GM23338 (cell line): Measurements from ENCODE around the gene SH3BP4. TPM values are rescaled to one million over a fixed set of nuclear protein-coding genes. Genes with fewer than 3 reads are reported as not detected.

Source experiments
- ATAC-seq: fragments of 200-7000 bp; cut with Tn5 transposase; 3 replicates; pipeline ENCODE4 v1.9.1; 2020
- DNase-seq: peaks from one replicate; pipeline ENCODE4 v3.0.0-alpha.2; 2015; ENCODE audit warnings: low spot score
- H2AFZ ChIP-seq: fragments of 200-600 bp; sonication (generic); 2 replicates; pipeline ENCODE4 v1.8.0; 2016; ENCODE audit warnings: antibody characterized with exemption, mild to moderate bottlenecking, moderate library complexity
- H3F3A ChIP-seq: fragments of 200-600 bp; sonication (generic); replicated peaks from 2 replicates; pipeline ENCODE4 v1.8.0; 2017; ENCODE audit warnings: antibody characterized with exemption, mixed run types, low read depth
- H3K27ac ChIP-seq: fragments of 200-600 bp; sonication (generic); 2 replicates; pipeline ENCODE4 v1.6.1; 2016; ENCODE audit warnings: low read depth
- H3K27me3 ChIP-seq: fragments of 200-600 bp; sonication (generic); 2 replicates; pipeline ENCODE4 v1.8.0; 2016; ENCODE audit warnings: mild to moderate bottlenecking, mixed run types, moderate library complexity; ENCODE audit not compliant: insufficient read depth
- H3K36me3 ChIP-seq: fragments of 200-600 bp; sonication (generic); 2 replicates; pipeline ENCODE4 v1.8.0; 2016; ENCODE audit warnings: mild to moderate bottlenecking; ENCODE audit not compliant: insufficient read depth
- H3K4me1 ChIP-seq: fragments of 200-600 bp; sonication (generic); 2 replicates; pipeline ENCODE4 v1.8.0; 2016; ENCODE audit warnings: mild to moderate bottlenecking, moderate library complexity; ENCODE audit not compliant: insufficient read depth
- H3K4me2 ChIP-seq: fragments of 200-600 bp; sonication (generic); 2 replicates; pipeline ENCODE4 v1.7.1; 2017; ENCODE audit warnings: mixed run types
- H3K4me3 ChIP-seq: fragments of 200-600 bp; sonication (generic); 2 replicates; pipeline ENCODE4 v1.6.1; 2016; ENCODE audit warnings: mixed run types
- H3K79me2 ChIP-seq: fragments of 200-600 bp; sonication (generic); replicated peaks from 2 replicates; pipeline ENCODE4 v1.8.0; 2017; ENCODE audit warnings: mild to moderate bottlenecking; ENCODE audit not compliant: insufficient read depth
- H3K9me2 ChIP-seq: fragments of 200-600 bp; sonication (generic); 2 replicates; pipeline ENCODE4 v1.8.0; 2017; ENCODE audit not compliant: insufficient read depth
- H4K20me1 ChIP-seq: fragments of 200-600 bp; sonication (generic); replicated peaks from 2 replicates; pipeline ENCODE4 v1.8.0; 2017; ENCODE audit warnings: mild to moderate bottlenecking; ENCODE audit not compliant: insufficient read depth
- H3K27ac Mint-ChIP-seq: 2 replicates; pipeline ENCODE4 v1.8.0; 2020; ENCODE audit warnings: inconsistent platforms, mild to moderate bottlenecking, moderate library complexity, mixed read lengths
- H3K27me3 Mint-ChIP-seq: 3 replicates; pipeline ENCODE4 v1.8.0; 2022; ENCODE audit warnings: low read depth, mild to moderate bottlenecking, moderate library complexity, mixed read lengths, inconsistent platforms; ENCODE audit not compliant: insufficient read depth, poor library complexity
- H3K36me3 Mint-ChIP-seq: 3 replicates; pipeline ENCODE4 v1.8.0; 2021; ENCODE audit warnings: low read depth, mild to moderate bottlenecking, inconsistent platforms, moderate library complexity, mixed read lengths
- H3K4me1 Mint-ChIP-seq: 3 replicates; pipeline ENCODE4 v1.8.0; 2020; ENCODE audit warnings: mild to moderate bottlenecking, inconsistent platforms, mixed read lengths
- H3K4me3 Mint-ChIP-seq: 3 replicates; pipeline ENCODE4 v1.8.0; 2021; ENCODE audit warnings: moderate library complexity, mild to moderate bottlenecking, inconsistent platforms, mixed read lengths
- H3K9me3 Mint-ChIP-seq: 3 replicates; pipeline ENCODE4 v1.8.0; 2020; ENCODE audit warnings: moderate library complexity, mild to moderate bottlenecking, inconsistent platforms, mixed read lengths
- CREB1 ChIP-seq: fragments of 250-450 bp; sonication (Bioruptor Pico); IDR thresholded peaks from 2 replicates; pipeline ENCODE4 v1.5.0; 2020; ENCODE audit warnings: low read depth, mild to moderate bottlenecking, moderate library complexity
- ETS1 ChIP-seq: IDR thresholded peaks from 2 replicates; pipeline ENCODE4 v1.6.1; 2016; ENCODE audit warnings: antibody characterized with exemption
- NANOG ChIP-seq: IDR thresholded peaks from 2 replicates; pipeline ENCODE4 v1.6.1; 2016; ENCODE audit warnings: antibody characterized with exemption, borderline replicate concordance
- REST ChIP-seq: IDR thresholded peaks from one replicate; pipeline ENCODE4 v1.6.1; 2018; ENCODE audit warnings: antibody characterized with exemption; ENCODE audit not compliant: unreplicated experiment
- STAT1 ChIP-seq: IDR thresholded peaks from one replicate; pipeline ENCODE4 v1.6.1; 2016; ENCODE audit warnings: antibody characterized with exemption; ENCODE audit not compliant: unreplicated experiment
- ZNF114 ChIP-seq: fragments of 250-450 bp; sonication (Bioruptor Pico); IDR thresholded peaks from 2 replicates; pipeline ENCODE4 v1.5.0; 2020; ENCODE audit warnings: mild to moderate bottlenecking, moderate library complexity
- ZNF462 ChIP-seq: fragments of 250-450 bp; sonication (Bioruptor Pico); IDR thresholded peaks from 2 replicates; pipeline ENCODE4 v1.5.0; 2020; ENCODE audit warnings: mild to moderate bottlenecking, moderate library complexity
- polyA plus RNA-seq: library from polyadenylated mRNA; unstranded; fragments of >200 nt; fragmentation: Nextera tagmentation; extraction: Ambion mirVana; gene quantifications from 2 replicates; pipeline ENCODE4 v1.2.1, GENCODE V29; 2016
- total RNA-seq: library from RNA; depleted of rRNA; stranded (reverse); fragments of >200 nt; shearing (Covaris generic); gene quantifications from 2 replicates; pipeline ENCODE4 v1.2.3, GENCODE V29; 2014

SH3BP4 gene
- total and polyA plus RNA-seq, 2 experiments from 2014 or later, result 15.6 to 50.9 TPM

GRCh38 chr2:234997389-234997788 is 45.6 kb downstream of the SH3BP4 start:
- H4K20me1 ChIP-seq, result peaks cover 5% of the 10 kb centered on the region; the same call in 1 of the 2 replicates
- H3K9me3 Mint-ChIP-seq, result no peaks in the 10 kb centered on the region; the same call in 2 of the 3 replicates
- no peak for ATAC-seq

More at GRCh38 chr2:234997389-234997788, 45.6 kb downstream of the SH3BP4 start:
- Histone ChIP-seq H3K27me3 (no peaks in the 10 kb centered on the region), H3K27ac (peak overlapping the region; percentile 69), H3K36me3 (no peaks in the 10 kb centered on the region), H2AFZ (no peak overlapping the region), H3K9me2 (no peaks in the 10 kb centered on the region), H3K4me1 (peaks cover 51% of the 10 kb centered on the region), H3F3A (0 out of 2 replicates have a peak, but pooled peaks cover 3% of the 10 kb centered on the region), H3K4me2 (no peak overlapping the region), H3K4me3 (no peak overlapping the region), H3K79me2 (peaks cover 93% of the 10 kb centered on the region)
- no peak for TF ChIP-seq CREB1 (CRISPR knock-in tag)
- no peak for TF ChIP-seq ZNF462 (CRISPR knock-in tag)
- TF ChIP-seq ZNF114 (CRISPR knock-in tag), result no peak
- TF ChIP-seq STAT1, result no peak
- no peak for TF ChIP-seq NANOG
- no peak for TF ChIP-seq REST
- no peak for TF ChIP-seq ETS1
- Mint-ChIP-seq H3K36me3 (peaks cover 34% of the 10 kb centered on the region), H3K4me3 (no peak overlapping the region), H3K27ac (peak overlapping the region; percentile 62; the same call in 1 of the 2 replicates), H3K27me3 (peaks cover 12% of the 10 kb centered on the region), H3K4me1 (peaks cover 68% of the 10 kb centered on the region)
- no peak for DNase-seq
